Stimulated activated CD8-positive, alpha-beta memory T cell treated with anti-CD3 and anti-CD28 coated beads, Interleukin-15, amount 100 ng/mL, for 1 hour (primary cell): ENCODE results near the gene SEMA6B.
"Not testable (repeated sequence)": the region's sequence is repeated elsewhere in the genome, so short reads cannot be mapped to it uniquely, and the experiment has no call there.

Source experiments
- DNase-seq: peaks from one replicate; pipeline ENCODE4 v3.0.0-alpha.2; 2020; ENCODE audit warnings: low read depth

The SEMA6B gene

DNA sequence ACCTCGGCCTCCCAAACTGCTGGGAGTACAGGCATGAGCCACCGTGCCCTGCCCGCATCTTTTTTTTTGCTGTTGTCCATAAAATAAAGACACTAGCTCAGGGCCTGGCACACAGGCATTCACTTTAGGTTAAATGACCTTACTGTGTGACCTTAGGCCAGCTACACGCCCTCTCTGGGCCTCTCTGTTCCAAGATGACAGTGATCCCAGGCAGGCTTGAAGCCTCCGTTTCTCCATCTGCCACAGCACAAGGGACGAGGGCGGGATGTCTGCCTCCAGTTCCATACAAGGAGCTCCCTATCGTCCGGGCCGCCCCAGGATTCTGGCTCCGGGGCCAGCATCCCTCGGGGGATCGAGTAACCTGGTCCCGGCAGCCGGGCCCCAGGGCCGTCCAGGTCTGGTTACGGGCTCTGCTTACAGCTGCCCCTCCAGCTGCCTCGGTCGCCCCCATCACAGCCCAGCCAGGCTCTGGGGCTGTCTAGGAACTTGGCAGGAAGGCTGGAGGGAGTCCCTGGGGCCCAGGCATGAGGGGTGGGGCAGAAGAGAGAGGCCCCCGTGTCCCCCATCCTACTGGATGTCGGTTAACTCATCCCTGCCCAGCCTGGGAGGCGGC, 11.9 kb upstream of the SEMA6B start:
- DNase-seq: no peak

GRCh38 chr19:4570916-4571304, 11.4 kb upstream of the SEMA6B start:
- no peak for DNase-seq

GRCh38 chr19:4570402-4570801, 10.9 kb upstream of the SEMA6B start:
- DNase-seq: no peak

DNA sequence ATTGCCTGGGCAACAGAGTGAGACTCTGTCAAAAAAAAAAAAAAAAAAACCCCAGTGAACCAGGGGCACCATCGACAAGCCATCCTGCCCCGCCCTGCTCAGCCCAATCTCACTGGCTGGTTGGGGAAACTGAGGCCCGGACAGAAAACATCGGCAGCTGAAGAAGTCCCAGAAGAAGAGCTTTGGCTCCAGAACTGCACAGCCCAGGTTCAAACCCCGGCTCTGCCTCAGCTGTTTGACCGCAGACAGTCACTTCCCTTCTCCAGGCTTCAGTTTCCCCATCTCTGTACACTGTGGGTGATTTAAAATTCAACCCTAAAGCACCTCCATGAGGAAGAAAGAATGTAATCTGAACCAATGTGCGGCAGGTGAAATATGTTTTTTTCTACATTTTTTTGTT, 9.4 kb upstream of the SEMA6B start:
- no peak for DNase-seq

- DNase-seq: peak; percentile 34
Measured at GRCh38 chr19:4567584-4568071, 8.1 kb upstream of the SEMA6B start.

- DNase-seq: no peak
Measured at GRCh38 chr19:4566402-4567051, 7.0 kb upstream of the SEMA6B start.

DNA sequence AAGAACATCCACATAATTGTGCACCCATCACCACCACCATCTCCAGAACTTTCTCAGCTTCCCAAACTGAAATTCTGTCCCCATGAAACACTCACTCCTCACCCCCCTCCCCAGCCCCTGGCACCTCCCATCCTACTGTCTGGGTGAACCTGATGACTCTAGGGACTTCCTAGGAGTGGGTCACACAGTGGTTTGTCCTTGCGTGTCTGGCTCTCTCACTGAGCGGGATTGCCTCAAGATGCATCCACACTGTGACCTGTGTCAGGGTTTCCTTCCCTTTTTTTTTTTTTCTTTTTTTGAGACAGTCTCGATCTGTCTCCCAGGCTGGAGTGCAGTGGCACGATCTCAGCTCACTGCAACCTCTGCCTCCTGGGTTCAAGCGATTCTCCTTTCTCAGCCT, 4.1 kb upstream of the SEMA6B start:
- DNase-seq: not testable (repeated sequence)

DNA sequence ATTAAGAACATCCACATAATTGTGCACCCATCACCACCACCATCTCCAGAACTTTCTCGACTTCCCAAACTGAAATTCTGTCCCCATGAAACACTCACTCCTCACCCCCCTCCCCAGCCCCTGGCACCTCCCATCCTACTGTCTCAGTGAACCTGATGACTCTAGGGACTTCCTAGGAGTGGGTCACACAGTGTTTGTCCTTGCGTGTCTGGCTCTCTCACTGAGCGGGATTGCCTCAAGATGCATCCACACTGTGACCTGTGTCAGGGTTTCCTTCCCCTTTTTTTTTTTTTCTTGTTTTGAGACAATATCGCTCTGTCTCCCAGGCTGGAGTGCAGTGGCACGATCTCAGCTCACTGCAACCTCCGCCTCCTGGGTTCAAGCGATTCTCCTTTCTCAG, 2.6 kb upstream of the SEMA6B start:
- DNase-seq: not testable (repeated sequence)

GRCh38 chr19:4557971-4558941, 1.2 kb downstream of the SEMA6B start:
- no peak for DNase-seq

GRCh38 chr19:4557144-4557970, 2.1 kb downstream of the SEMA6B start:
- no peak for DNase-seq

- DNase-seq: no peak
Measured at GRCh38 chr19:4556597-4557127, 2.8 kb downstream of the SEMA6B start.

DNA sequence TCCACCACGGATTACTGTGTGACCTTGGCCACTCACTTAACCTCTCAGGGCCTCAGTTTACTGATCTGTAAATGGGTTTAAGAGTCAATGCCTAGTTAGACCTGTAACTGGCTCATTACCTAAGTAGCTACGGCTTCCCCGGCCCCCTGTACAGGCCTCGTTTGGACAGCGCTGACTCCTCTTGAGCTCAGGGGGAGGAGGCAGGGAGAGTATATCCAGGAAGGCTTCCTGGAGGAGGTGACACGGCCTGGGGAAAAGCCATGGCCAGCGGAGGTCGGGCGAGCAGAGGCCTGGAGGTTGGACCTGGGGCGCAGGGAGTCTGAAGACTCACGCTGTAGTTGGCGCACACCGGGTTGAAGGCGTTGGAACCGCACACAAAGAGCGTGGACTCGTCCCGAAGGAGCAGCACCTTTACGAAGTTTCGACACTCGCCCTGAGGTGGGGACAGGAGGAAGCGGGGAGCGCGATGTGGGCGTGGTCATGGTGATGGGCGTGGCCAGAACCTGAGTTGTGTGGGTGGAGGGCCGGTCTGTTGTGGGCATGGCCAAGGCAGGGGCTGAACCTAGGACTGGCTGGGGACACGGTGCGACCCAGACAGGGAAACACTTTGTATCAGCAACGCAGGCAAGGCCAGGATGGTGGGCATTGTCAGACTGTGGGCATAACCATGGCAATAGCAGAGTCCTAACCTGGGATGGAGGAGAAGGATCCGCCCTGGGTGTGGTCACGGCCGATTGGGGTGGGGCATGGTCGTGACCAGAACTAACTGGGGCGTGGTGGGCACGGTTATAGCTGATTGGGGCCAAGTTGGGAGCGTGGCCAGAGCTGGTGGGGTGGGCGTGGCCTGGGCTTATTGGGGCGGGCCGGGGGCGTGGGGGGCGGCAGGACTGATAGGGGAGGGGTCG, 3.6 kb downstream of the SEMA6B start:
- DNase-seq: no peak

- no peak for DNase-seq
Measured at GRCh38 chr19:4554717-4555116, 4.8 kb downstream of the SEMA6B start.

DNA sequence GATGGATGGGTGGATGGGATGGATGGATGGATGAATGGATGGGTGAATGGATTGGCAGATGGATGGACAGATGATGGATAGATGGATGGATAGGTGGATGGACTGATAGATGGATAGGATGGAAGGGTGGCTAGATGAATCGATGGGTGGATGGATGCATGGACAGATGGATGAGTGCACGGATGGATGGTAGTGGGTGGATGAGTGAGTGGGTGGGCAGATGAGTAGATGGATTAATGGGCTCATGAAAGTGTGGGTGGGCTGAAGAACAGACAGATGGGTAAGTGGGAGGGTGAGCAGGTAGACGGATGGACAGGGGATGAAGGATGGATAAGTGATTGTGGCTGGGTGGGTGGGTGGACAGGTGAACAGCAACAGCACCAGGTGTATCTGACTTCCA, 5.7 kb downstream of the SEMA6B start:
- no peak for DNase-seq

DNA sequence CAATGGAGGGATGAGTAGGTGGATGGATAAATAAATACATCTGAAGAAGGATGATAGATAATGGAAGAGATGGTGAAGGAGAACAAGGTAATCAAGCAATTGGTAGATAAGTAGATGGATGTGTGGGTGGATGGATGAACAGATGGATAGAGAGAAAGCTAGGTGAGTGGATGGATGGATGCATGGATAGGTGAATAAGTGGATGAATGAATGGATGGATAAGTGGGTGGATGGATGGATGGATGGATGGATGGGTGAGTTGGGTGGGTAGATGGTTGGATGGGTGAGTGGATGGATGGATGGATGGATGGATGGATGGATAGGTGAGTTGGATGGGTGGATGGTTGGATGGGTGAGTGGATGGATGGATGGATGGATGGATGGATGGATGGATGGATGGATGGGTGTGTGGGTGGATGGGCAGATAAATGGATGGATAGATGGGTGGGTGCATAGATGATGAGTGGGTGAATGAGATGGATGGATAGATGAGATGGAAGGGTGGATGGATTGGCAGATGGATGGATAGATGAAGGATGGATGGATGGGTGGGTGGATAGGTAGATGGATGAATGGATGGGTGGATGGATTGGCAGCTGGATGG, 6.3 kb downstream of the SEMA6B start:
- no peak for DNase-seq

- no peak for DNase-seq
Measured at GRCh38 chr19:4552525-4552819, 7.0 kb downstream of the SEMA6B start.

DNA sequence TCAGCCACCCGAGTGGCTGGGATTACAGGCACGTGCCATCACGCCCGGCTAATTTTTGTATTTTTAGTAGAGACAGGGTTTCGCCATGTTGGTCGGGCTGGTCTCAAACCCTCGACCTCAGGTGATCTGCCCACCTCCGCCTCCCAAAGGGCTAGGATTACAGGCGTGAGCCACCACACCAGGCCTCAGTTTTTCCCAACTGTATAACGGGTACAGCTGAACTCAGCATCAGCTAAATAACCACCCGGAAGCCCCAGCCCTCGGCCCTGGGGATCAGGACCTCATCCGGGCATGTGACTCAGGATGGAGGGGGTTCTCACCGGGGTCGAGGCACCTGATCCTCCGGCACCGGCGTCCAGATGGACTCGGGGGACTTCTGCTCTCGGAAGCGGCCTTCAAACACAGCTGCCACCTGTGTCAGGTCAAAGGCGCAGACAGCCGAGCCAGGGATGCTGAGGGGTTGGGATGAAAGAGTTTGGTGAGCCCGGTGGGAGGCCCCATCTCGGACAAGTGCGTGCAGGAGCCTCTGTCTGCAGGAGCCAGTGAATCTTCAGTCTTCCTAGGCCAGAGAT, 8.9 kb downstream of the SEMA6B start:
- no peak for DNase-seq

GRCh38 chr19:4550018-4550417, 9.5 kb downstream of the SEMA6B start:
- no peak for DNase-seq

- DNase-seq: no peak
Measured at GRCh38 chr19:4548238-4548584, 11.3 kb downstream of the SEMA6B start.
